GM23338 (cell line): ENCODE data around the gene EHD4. TPM values are rescaled to one million over a fixed set of nuclear protein-coding genes. Genes with fewer than 3 reads are reported as not detected.

Experiments used
- ATAC-seq: fragments of 200-7000 bp; cut with Tn5 transposase; 3 replicates; pipeline ENCODE4 v1.9.1; 2020
- DNase-seq: peaks from one replicate; pipeline ENCODE4 v3.0.0-alpha.2; 2015; ENCODE audit warnings: low spot score
- H2AFZ ChIP-seq: fragments of 200-600 bp; sonication (generic); 2 replicates; pipeline ENCODE4 v1.8.0; 2016; ENCODE audit warnings: antibody characterized with exemption, mild to moderate bottlenecking, moderate library complexity
- H3F3A ChIP-seq: fragments of 200-600 bp; sonication (generic); replicated peaks from 2 replicates; pipeline ENCODE4 v1.8.0; 2017; ENCODE audit warnings: antibody characterized with exemption, mixed run types, low read depth
- H3K27ac ChIP-seq: fragments of 200-600 bp; sonication (generic); 2 replicates; pipeline ENCODE4 v1.6.1; 2016; ENCODE audit warnings: low read depth
- H3K27me3 ChIP-seq: fragments of 200-600 bp; sonication (generic); 2 replicates; pipeline ENCODE4 v1.8.0; 2016; ENCODE audit warnings: mild to moderate bottlenecking, mixed run types, moderate library complexity; ENCODE audit not compliant: insufficient read depth
- H3K36me3 ChIP-seq: fragments of 200-600 bp; sonication (generic); 2 replicates; pipeline ENCODE4 v1.8.0; 2016; ENCODE audit warnings: mild to moderate bottlenecking; ENCODE audit not compliant: insufficient read depth
- H3K4me1 ChIP-seq: fragments of 200-600 bp; sonication (generic); 2 replicates; pipeline ENCODE4 v1.8.0; 2016; ENCODE audit warnings: mild to moderate bottlenecking, moderate library complexity; ENCODE audit not compliant: insufficient read depth
- H3K4me2 ChIP-seq: fragments of 200-600 bp; sonication (generic); 2 replicates; pipeline ENCODE4 v1.7.1; 2017; ENCODE audit warnings: mixed run types
- H3K4me3 ChIP-seq: fragments of 200-600 bp; sonication (generic); 2 replicates; pipeline ENCODE4 v1.6.1; 2016; ENCODE audit warnings: mixed run types
- H3K79me2 ChIP-seq: fragments of 200-600 bp; sonication (generic); replicated peaks from 2 replicates; pipeline ENCODE4 v1.8.0; 2017; ENCODE audit warnings: mild to moderate bottlenecking; ENCODE audit not compliant: insufficient read depth
- H3K9me2 ChIP-seq: fragments of 200-600 bp; sonication (generic); 2 replicates; pipeline ENCODE4 v1.8.0; 2017; ENCODE audit not compliant: insufficient read depth
- H4K20me1 ChIP-seq: fragments of 200-600 bp; sonication (generic); replicated peaks from 2 replicates; pipeline ENCODE4 v1.8.0; 2017; ENCODE audit warnings: mild to moderate bottlenecking; ENCODE audit not compliant: insufficient read depth
- H3K27ac Mint-ChIP-seq: 2 replicates; pipeline ENCODE4 v1.8.0; 2020; ENCODE audit warnings: inconsistent platforms, mild to moderate bottlenecking, moderate library complexity, mixed read lengths
- H3K27me3 Mint-ChIP-seq: 3 replicates; pipeline ENCODE4 v1.8.0; 2022; ENCODE audit warnings: low read depth, mild to moderate bottlenecking, moderate library complexity, mixed read lengths, inconsistent platforms; ENCODE audit not compliant: insufficient read depth, poor library complexity
- H3K36me3 Mint-ChIP-seq: 3 replicates; pipeline ENCODE4 v1.8.0; 2021; ENCODE audit warnings: low read depth, mild to moderate bottlenecking, inconsistent platforms, moderate library complexity, mixed read lengths
- H3K4me1 Mint-ChIP-seq: 3 replicates; pipeline ENCODE4 v1.8.0; 2020; ENCODE audit warnings: mild to moderate bottlenecking, inconsistent platforms, mixed read lengths
- H3K4me3 Mint-ChIP-seq: 3 replicates; pipeline ENCODE4 v1.8.0; 2021; ENCODE audit warnings: moderate library complexity, mild to moderate bottlenecking, inconsistent platforms, mixed read lengths
- H3K9me3 Mint-ChIP-seq: 3 replicates; pipeline ENCODE4 v1.8.0; 2020; ENCODE audit warnings: moderate library complexity, mild to moderate bottlenecking, inconsistent platforms, mixed read lengths
- CREB1 ChIP-seq: fragments of 250-450 bp; sonication (Bioruptor Pico); IDR thresholded peaks from 2 replicates; pipeline ENCODE4 v1.5.0; 2020; ENCODE audit warnings: low read depth, mild to moderate bottlenecking, moderate library complexity
- EZH2phosphoT487 ChIP-seq: fragments of 200-600 bp; sonication (generic); IDR thresholded peaks from one replicate; pipeline ENCODE4 v1.8.1; 2018; ENCODE audit warnings: antibody characterized with exemption; ENCODE audit not compliant: unreplicated experiment
- REST ChIP-seq: IDR thresholded peaks from one replicate; pipeline ENCODE4 v1.6.1; 2018; ENCODE audit warnings: antibody characterized with exemption; ENCODE audit not compliant: unreplicated experiment
- ZNF462 ChIP-seq: fragments of 250-450 bp; sonication (Bioruptor Pico); IDR thresholded peaks from 2 replicates; pipeline ENCODE4 v1.5.0; 2020; ENCODE audit warnings: mild to moderate bottlenecking, moderate library complexity
- polyA plus RNA-seq: library from polyadenylated mRNA; unstranded; fragments of >200 nt; fragmentation: Nextera tagmentation; extraction: Ambion mirVana; gene quantifications from 2 replicates; pipeline ENCODE4 v1.2.1, GENCODE V29; 2016
- total RNA-seq: library from RNA; depleted of rRNA; stranded (reverse); fragments of >200 nt; shearing (Covaris generic); gene quantifications from 2 replicates; pipeline ENCODE4 v1.2.3, GENCODE V29; 2014

Gene EHD4
- total and polyA plus RNA-seq, 2 experiments from 2014 or later: 13.0 to 31.0 TPM

- TF ChIP-seq ZNF462 (CRISPR knock-in tag): no peak
- no peak for TF ChIP-seq REST
- TF ChIP-seq EZH2phosphoT487: no peak
Measured at GRCh38 chr15:41946970-41947369, 25.4 kb downstream of the EHD4 start (continued).

GRCh38 chr15:41945731-41946130 lies 26.6 kb downstream of the EHD4 start:
- Histone ChIP-seq H3K4me1 (peaks cover 7% of the 10 kb centered on the region), H3K4me2 (no peak overlapping the region), H2AFZ (no peak overlapping the region), H3K36me3 (no peaks in the 10 kb centered on the region; the same call in 1 of the 2 replicates), H3K27ac (no peak overlapping the region), H3K27me3 (no peaks in the 10 kb centered on the region), H3K79me2 (peaks cover 7% of the 10 kb centered on the region), H3K4me3 (no peak overlapping the region), H3K9me2 (no peaks in the 10 kb centered on the region), H3F3A (no peaks in the 10 kb centered on the region), H4K20me1 (peaks cover 9% of the 10 kb centered on the region; the same call in 1 of the 2 replicates)
- Mint-ChIP-seq H3K4me3 (no peak overlapping the region), H3K9me3 (no peaks in the 10 kb centered on the region), H3K27ac (no peak overlapping the region), H3K36me3 (peaks cover 15% of the 10 kb centered on the region), H3K27me3 (peaks cover 1% of the 10 kb centered on the region), H3K4me1 (peaks cover 21% of the 10 kb centered on the region; the same call in 2 of the 3 replicates)
- ATAC-seq (no peak), DNase-seq (no peak)
- TF ChIP-seq EZH2phosphoT487: no peak
- no peak for TF ChIP-seq ZNF462 (CRISPR knock-in tag)
- no peak for TF ChIP-seq CREB1
